GM19043 (cell line): ENCODE results near the gene APOL6.

ENCODE experiments used
- ATAC-seq: cut with Tn5 transposase; IDR thresholded peaks from one replicate; pipeline ENCODE4 v1.9.1; 2021; ENCODE audit warnings: low read depth; ENCODE audit not compliant: unreplicated experiment

Gene APOL6

GRCh38 chr22:35648066-35649025 lies at the start of gene APOL6:
TSS of gene APOL6 (plus strand) at chr22:35648446. CDS start at chr22:35656426, 7,980 bp downstream.
- ATAC-seq, result no peak

- ATAC-seq, result no peak
These were observed 48.9 kb upstream of the APOL6 start for GRCh38 chr22:35599364-35599763.

- no peak for ATAC-seq
These were observed 47.8 kb upstream of the APOL6 start for GRCh38 chr22:35600476-35600875.

- no peak for ATAC-seq
These were observed 47.1 kb upstream of the APOL6 start for GRCh38 chr22:35601013-35601580.

GRCh38 chr22:35601743-35602615 lies 46.3 kb upstream of the APOL6 start:
- ATAC-seq, result no peak

GRCh38 chr22:35604621-35605368 lies 43.5 kb upstream of the APOL6 start:
- ATAC-seq, result no peak

GRCh38 chr22:35605369-35605680 lies 42.9 kb upstream of the APOL6 start:
- ATAC-seq, result no peak

GRCh38 chr22:35605851-35606481 lies 42.3 kb upstream of the APOL6 start:
- ATAC-seq, result no peak

GRCh38 chr22:35606916-35607315 lies 41.3 kb upstream of the APOL6 start:
- no peak for ATAC-seq

GRCh38 chr22:35608088-35608487 lies 40.2 kb upstream of the APOL6 start:
- ATAC-seq, result no peak

- ATAC-seq, result no peak
These were observed 39.0 kb upstream of the APOL6 start for GRCh38 chr22:35609261-35609660.

GRCh38 chr22:35609761-35610160 lies 38.5 kb upstream of the APOL6 start:
- no peak for ATAC-seq

- no peak for ATAC-seq
These were observed 37.5 kb upstream of the APOL6 start for GRCh38 chr22:35610741-35611140.

- no peak for ATAC-seq
These were observed 36.9 kb upstream of the APOL6 start for GRCh38 chr22:35611200-35611890.

GRCh38 chr22:35611891-35612576 lies 36.2 kb upstream of the APOL6 start:
- ATAC-seq, result no peak

- ATAC-seq, result no peak
These were observed 35.3 kb upstream of the APOL6 start for GRCh38 chr22:35612903-35613302.

- no peak for ATAC-seq
These were observed 33.8 kb upstream of the APOL6 start for GRCh38 chr22:35614404-35614803.

GRCh38 chr22:35615156-35615555 lies 33.1 kb upstream of the APOL6 start:
- ATAC-seq, result no peak

GRCh38 chr22:35616043-35616442 lies 32.2 kb upstream of the APOL6 start:
- no peak for ATAC-seq
